Adrenal gland (tissue), 5 donors: Measurements from ENCODE around the gene P2RY1.

Source experiments
- POLR2A ChIP-seq, 2 donors: fragments of 450-650 bp; IDR thresholded peaks; one replicate each; pipeline ENCODE4 v1.6.1; 2017; ENCODE audit warnings: antibody characterized with exemption in 2 of 2, mild to moderate bottlenecking in 2 of 2, moderate library complexity in 1 of 2
- TF ChIP-seq, protein P1 (sequence below), 6 experiments: fragments of 450-650 bp in 4 of 6; fragments of 200-600 bp in 2 of 6; sonication (generic) in 1 of 6; IDR thresholded peaks; 1 replicate in 5 of 6; 2 replicates in 1 of 6; pipeline versions ENCODE4 v1.5.1 to v1.8.0; 2016 to 2021; ENCODE audit warnings: antibody characterized with exemption in 6 of 6, mild to moderate bottlenecking in 2 of 6, moderate library complexity in 1 of 6
- donor health status: DM: no; HTN: no; CAD: no.

DNA sequence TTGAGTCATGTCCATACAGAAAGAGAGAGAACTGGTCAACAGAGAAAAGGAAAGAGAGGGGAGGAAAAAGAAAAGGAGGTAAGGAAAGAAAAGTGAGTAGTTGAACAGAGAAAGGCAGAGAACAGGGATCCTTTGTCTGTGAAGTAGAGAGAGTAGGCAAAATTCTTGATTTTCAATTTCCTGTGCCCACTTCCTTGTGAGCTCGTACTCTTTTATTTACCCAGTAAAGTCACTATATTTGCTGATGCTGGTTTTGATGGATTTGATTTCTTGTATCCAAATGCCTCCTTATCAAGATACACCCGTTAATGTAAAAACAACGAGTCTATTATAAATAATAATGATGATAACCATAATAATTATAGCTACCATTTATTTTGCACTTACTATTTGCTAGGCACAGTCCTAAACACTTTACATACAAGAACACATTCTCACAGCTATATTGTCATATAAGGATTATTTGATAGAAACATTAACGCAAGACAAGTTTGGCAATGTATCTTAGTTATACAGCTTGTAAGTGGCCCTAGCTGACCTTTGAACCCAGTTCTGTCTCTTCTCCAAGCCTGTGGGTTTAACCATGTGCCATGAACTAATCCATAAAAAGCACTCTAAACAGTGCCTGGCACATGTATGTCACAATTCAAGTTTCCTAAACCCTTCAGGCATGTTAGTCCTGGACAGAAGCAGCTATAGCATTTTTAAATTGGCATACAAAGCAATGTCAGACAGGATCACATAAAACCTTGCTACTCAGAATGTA lies 6.7 kb upstream of the P2RY1 start:
- TF ChIP-seq, protein P1, sequence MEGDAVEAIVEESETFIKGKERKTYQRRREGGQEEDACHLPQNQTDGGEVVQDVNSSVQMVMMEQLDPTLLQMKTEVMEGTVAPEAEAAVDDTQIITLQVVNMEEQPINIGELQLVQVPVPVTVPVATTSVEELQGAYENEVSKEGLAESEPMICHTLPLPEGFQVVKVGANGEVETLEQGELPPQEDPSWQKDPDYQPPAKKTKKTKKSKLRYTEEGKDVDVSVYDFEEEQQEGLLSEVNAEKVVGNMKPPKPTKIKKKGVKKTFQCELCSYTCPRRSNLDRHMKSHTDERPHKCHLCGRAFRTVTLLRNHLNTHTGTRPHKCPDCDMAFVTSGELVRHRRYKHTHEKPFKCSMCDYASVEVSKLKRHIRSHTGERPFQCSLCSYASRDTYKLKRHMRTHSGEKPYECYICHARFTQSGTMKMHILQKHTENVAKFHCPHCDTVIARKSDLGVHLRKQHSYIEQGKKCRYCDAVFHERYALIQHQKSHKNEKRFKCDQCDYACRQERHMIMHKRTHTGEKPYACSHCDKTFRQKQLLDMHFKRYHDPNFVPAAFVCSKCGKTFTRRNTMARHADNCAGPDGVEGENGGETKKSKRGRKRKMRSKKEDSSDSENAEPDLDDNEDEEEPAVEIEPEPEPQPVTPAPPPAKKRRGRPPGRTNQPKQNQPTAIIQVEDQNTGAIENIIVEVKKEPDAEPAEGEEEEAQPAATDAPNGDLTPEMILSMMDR (IDR thresholded peaks at IDR 0.05): no peak
- TF ChIP-seq POLR2A (IDR thresholded peaks at IDR 0.05): no peak
